HepG2 (cell line): Measurements from ENCODE around the gene NGFR. TPM values are rescaled to one million over a fixed set of nuclear protein-coding genes. Genes with fewer than 3 reads are reported as not detected.

Experiments
- ATAC-seq: fragments of 200-7000 bp; cut with Tn5 transposase; 3 replicates; pipeline ENCODE4 v1.9.1; 2020; ENCODE audit warnings: mild to moderate bottlenecking, moderate library complexity
- BruUV-seq: library from RNA; stranded (reverse); fragments of 400-500 nt; replicated peaks from 2 replicates; lab custom pipeline; 2021; lab: Mats Ljungman, UMichigan
- CTCF ChIA-PET: fragments of 300-600 bp; formaldehyde crosslinking; extraction: SDS; loops from one replicate; lab custom pipeline; 2021; ENCODE audit warnings: low total read pairs, inconsistent platforms, low intra/inter-chr PET ratio; lab: Yijun Ruan, JAX
- POLR2A ChIA-PET: fragments of 350-600 bp; sonication (Branson Sonifier 250); formaldehyde crosslinking; loops from one replicate; lab custom pipeline; 2020; ENCODE audit warnings: antibody characterized with exemption, inconsistent platforms; lab: Yijun Ruan, JAX
- DNase-seq: peaks from one replicate; pipeline ENCODE4 v3.0.0-alpha.2; 2015; ENCODE audit warnings: low spot score
- FAIRE-seq: peaks from 3 replicates; lab custom pipeline; 2011; peaks lifted over from hg19 to GRCh38; lab: Jason Lieb, UNC
- H2AFZ ChIP-seq: one replicate; pipeline ENCODE4 v1.6.1; 2011; ENCODE audit warnings: low read length, inconsistent platforms
- H3K27ac ChIP-seq: fragments of 300-600 bp; 3 replicates; pipeline ENCODE4 v1.8.0; 2011; ENCODE audit warnings: mixed run types, mild to moderate bottlenecking, mixed read lengths, low read length, inconsistent platforms; ENCODE audit not compliant: insufficient read depth; ENCODE audit errors: extremely low read length
- H3K27me3 ChIP-seq, 2 experiments: fragments of 200-600 bp in 1 of 2; 2 replicates in 1 of 2; 3 replicates in 1 of 2; pipeline versions ENCODE4 v1.6.0 to v1.8.0; 2011; ENCODE audit warnings: low read length in 2 of 2, mild to moderate bottlenecking in 2 of 2, moderate library complexity in 2 of 2, inconsistent platforms in 1 of 2; ENCODE audit not compliant: insufficient read depth in 2 of 2, control insufficient read depth in 1 of 2
- H3K36me3 ChIP-seq, 2 experiments: fragments of 200-600 bp in 1 of 2; replicated peaks in 1 of 2; 2 replicates in 1 of 2; 3 replicates in 1 of 2; pipeline versions ENCODE4 v1.5.1 to v1.8.0; 2011; ENCODE audit warnings: low read length in 2 of 2, inconsistent platforms in 1 of 2; ENCODE audit not compliant: insufficient read depth in 2 of 2, control insufficient read depth in 1 of 2
- H3K4me1 ChIP-seq: 2 replicates; pipeline ENCODE4 v1.5.1; 2012; ENCODE audit warnings: low read length, inconsistent platforms; ENCODE audit not compliant: insufficient read depth
- H3K4me2 ChIP-seq: 2 replicates; pipeline ENCODE4 v1.6.0; 2011; ENCODE audit warnings: low read depth, low read length, inconsistent platforms
- H3K4me3 ChIP-seq, 3 experiments: fragments of 200-600 bp in 1 of 3; sonication (generic), shearing (Covaris generic) in 1 of 3; replicated peaks in 1 of 3; 2 replicates each; pipeline ENCODE4 v1.5.1; 2011 to 2016; ENCODE audit warnings: low read length in 3 of 3, inconsistent platforms in 2 of 3, low read depth in 2 of 3, mild to moderate bottlenecking in 2 of 3, control low read depth in 1 of 3, mixed read lengths in 1 of 3; ENCODE audit not compliant: insufficient read depth in 1 of 3
- H3K79me2 ChIP-seq: one replicate; pipeline ENCODE4 v1.6.1; 2011; ENCODE audit warnings: low read length, inconsistent platforms; ENCODE audit not compliant: insufficient read depth
- H3K9ac ChIP-seq: 2 replicates; pipeline ENCODE4 v1.6.0; 2011; ENCODE audit warnings: mild to moderate bottlenecking, low read depth, low read length, inconsistent platforms; ENCODE audit not compliant: insufficient read depth
- H3K9me3 ChIP-seq: 2 replicates; pipeline ENCODE4 v1.5.1; 2012; ENCODE audit warnings: mild to moderate bottlenecking, low read length
- H4K20me1 ChIP-seq: 2 replicates; pipeline ENCODE4 v1.6.0; 2011; ENCODE audit warnings: inconsistent platforms, mild to moderate bottlenecking, low read length, moderate library complexity; ENCODE audit not compliant: insufficient read depth
- HMG20B ChIP-seq: conservative IDR thresholded peaks from 2 replicates; pipeline ENCODE4 v1.6.1; 2016; ENCODE audit warnings: missing genetic modification reagents, missing compliant biosample characterization
- HMGXB4 ChIP-seq, 2 experiments: sonication (generic) in 1 of 2; formaldehyde crosslinking in 1 of 2; IDR thresholded peaks; 2 replicates each; pipeline versions ENCODE4 v1.4.0 to v1.6.1; 2018 to 2020; ENCODE audit warnings: missing genetic modification reagents in 2 of 2, borderline replicate concordance in 1 of 2, low read depth in 1 of 2, mild to moderate bottlenecking in 1 of 2, missing biosample characterization in 1 of 2
- IKZF5 ChIP-seq: IDR thresholded peaks from 2 replicates; pipeline ENCODE4 v1.6.1; 2018; ENCODE audit warnings: missing genetic modification reagents, mild to moderate bottlenecking, missing compliant biosample characterization
- KDM5A ChIP-seq: fragments of 200-600 bp; sonication (generic); IDR thresholded peaks from 2 replicates; pipeline ENCODE4 v1.7.0; 2018; ENCODE audit warnings: antibody characterized with exemption, mild to moderate bottlenecking, low read length, borderline replicate concordance
- POGK ChIP-seq: sonication (generic); formaldehyde crosslinking; conservative IDR thresholded peaks from 2 replicates; pipeline ENCODE4 v1.8.0; 2022; ENCODE audit warnings: mild to moderate bottlenecking, moderate library complexity, missing genetic modification reagents
- RAD21 ChIP-seq: fragments of 450-650 bp; formaldehyde crosslinking; IDR thresholded peaks from 2 replicates; pipeline ENCODE4 v1.5.0; 2020; ENCODE audit warnings: mild to moderate bottlenecking
- SMC3 ChIP-seq: IDR thresholded peaks from 2 replicates; pipeline ENCODE4 v1.6.1; 2011; ENCODE audit warnings: low read length, improper control_type of control experiment
- ZNF333 ChIP-seq: sonication (generic); formaldehyde crosslinking; IDR thresholded peaks from 2 replicates; pipeline ENCODE4 v1.4.0; 2020; ENCODE audit warnings: mild to moderate bottlenecking, missing genetic modification reagents, borderline replicate concordance
- ZNF34 ChIP-seq: sonication (generic); formaldehyde crosslinking; IDR thresholded peaks from 2 replicates; pipeline ENCODE4 v1.4.0; 2020; ENCODE audit warnings: mild to moderate bottlenecking, missing genetic modification reagents, borderline replicate concordance
- WGBS: methylation state at CpG from one replicate; pipeline ENCODE4 v1.1.6; 2017; ENCODE audit warnings: low lambda C conversion rate; 5-methylcytosine and 5-hydroxymethylcytosine counted together
- in situ Hi-C: cut with HindIII; loops from 2 replicates; pipeline ENCODE4 v1.10.0; 2017; ENCODE audit warnings: low pct_unique_long_range_greater_than_20kb; ENCODE audit not compliant: extremely low pct_ligation_motif_present
- intact Hi-C: fragments of 100-400 bp; cut with micrococcal nuclease; formaldehyde crosslinking; loops from one replicate; pipeline ENCODE4 v1.10.0; 2022; ENCODE audit not compliant: unreplicated experiment
- polyA plus RNA-seq, 8 experiments: library from polyadenylated mRNA; depleted of rRNA in 3 of 8; stranded (reverse) in 7 of 8; unstranded in 1 of 8; fragments of >200 nt; fragmentation: Illumina TruSeq in 4 of 8; extraction: Trizol in 4 of 8; gene quantifications; 2 replicates each; pipeline versions ENCODE4 v1.2.1 to v1.2.3, GENCODE V29; 2011 to 2016; ENCODE audit warnings: low read depth in 4 of 8, missing spikeins in 1 of 8, mixed read lengths in 1 of 8; ENCODE audit not compliant: insufficient read depth in 1 of 8
- total RNA-seq, 5 experiments: library from RNA; depleted of rRNA; stranded (reverse); fragments of >200 nt; fragmentation: Illumina TruSeq; extraction: Trizol; gene quantifications; 2 replicates each; pipeline ENCODE4 v1.2.3, GENCODE V29; 2016; ENCODE audit warnings: low read depth in 1 of 5

The NGFR gene
- total and polyA plus RNA-seq, 2 of the 13 experiments (the other 11 are each of a cell fraction or from before 2014, with no cell fraction given): 1.1 to 1.8 TPM

- TF ChIP-seq POGK (CRISPR knock-in tag) (no peak), RAD21 (CRISPR knock-in tag) (no peak), SMC3 (no peak), HMGXB4 (CRISPR knock-in tag; IDR thresholded peaks at IDR 0.05; ENCODE audit: borderline replicate concordance in 1 of 2, low read depth in 1 of 2) (no peak), HMG20B (CRISPR knock-in tag) (no peak), IKZF5 (CRISPR knock-in tag) (no peak), ZNF34 (CRISPR knock-in tag) (no peak), KDM5A (no peak), ZNF333 (CRISPR knock-in tag) (no peak)
- H3K27ac ChIP-seq: no peak overlapping the region
- in situ Hi-C loops: no loop called here
- DNase-seq (no peak), FAIRE-seq (no peak), ATAC-seq (no peak)
- H3K4me2 ChIP-seq: no peak overlapping the region
- POLR2A ChIA-PET: no interaction called here
- 28% methylated on average over 5 of the region's 5 CpGs for WGBS
- no peaks in the 10 kb centered on the region; the same call in 1 of the 2 replicates for H3K9me3 ChIP-seq
- no peak overlapping the region for H3K4me3 ChIP-seq
- peaks cover 33% of the 10 kb centered on the region for H3K4me1 ChIP-seq
- peaks cover 7 to 50% of the 10 kb centered on the region in 2 experiments for H3K27me3 ChIP-seq
- H3K9ac ChIP-seq: no peak overlapping the region
- H2AFZ ChIP-seq: no peak overlapping the region
- CTCF ChIA-PET: no interaction called here
- H3K79me2 ChIP-seq: no peaks in the 10 kb centered on the region
- no peaks in the 10 kb centered on the region for H3K36me3 ChIP-seq
- H4K20me1 ChIP-seq: no peaks in the 10 kb centered on the region
- intact Hi-C loops: no loop called here
- no TSS peak for BruUV-seq
These were observed 22.6 kb upstream of the NGFR start for GRCh38 chr17:49472527-49472926.
